Spleen (tissue), 7 donors: Measurements from ENCODE around the gene RPP25.

Source experiments
- POLR2A ChIP-seq, 3 donors: fragments of 450-650 bp; IDR thresholded peaks; one replicate each; pipeline ENCODE4 v1.5.1; 2017; ENCODE audit warnings: antibody characterized with exemption in 3 of 3, mild to moderate bottlenecking in 1 of 3
- TF ChIP-seq, protein P1 (sequence below), 11 experiments: fragments of 200-600 bp in 7 of 11; fragments of 450-650 bp in 4 of 11; sonication (generic) in 4 of 11; IDR thresholded peaks in 8 of 11; conservative IDR thresholded peaks in 3 of 11; 1 replicate in 7 of 11; 2 replicates in 4 of 11; pipeline versions ENCODE4 v1.4.0 to v1.8.0; 2016 to 2021; ENCODE audit warnings: antibody characterized with exemption in 11 of 11, inconsistent platforms in 4 of 11, mild to moderate bottlenecking in 1 of 11
- donor health status: DM: no; HTN: no; CAD: no; lungs with moderate emphysema.
- donor health status: DM: no; HTN: no; CAD: no.
- donor health status: DM: no; HTN: no; CAD: no.

GRCh38 chr15:74978077-74978476, 21.5 kb upstream of the RPP25 start:
- TF ChIP-seq, protein P1, sequence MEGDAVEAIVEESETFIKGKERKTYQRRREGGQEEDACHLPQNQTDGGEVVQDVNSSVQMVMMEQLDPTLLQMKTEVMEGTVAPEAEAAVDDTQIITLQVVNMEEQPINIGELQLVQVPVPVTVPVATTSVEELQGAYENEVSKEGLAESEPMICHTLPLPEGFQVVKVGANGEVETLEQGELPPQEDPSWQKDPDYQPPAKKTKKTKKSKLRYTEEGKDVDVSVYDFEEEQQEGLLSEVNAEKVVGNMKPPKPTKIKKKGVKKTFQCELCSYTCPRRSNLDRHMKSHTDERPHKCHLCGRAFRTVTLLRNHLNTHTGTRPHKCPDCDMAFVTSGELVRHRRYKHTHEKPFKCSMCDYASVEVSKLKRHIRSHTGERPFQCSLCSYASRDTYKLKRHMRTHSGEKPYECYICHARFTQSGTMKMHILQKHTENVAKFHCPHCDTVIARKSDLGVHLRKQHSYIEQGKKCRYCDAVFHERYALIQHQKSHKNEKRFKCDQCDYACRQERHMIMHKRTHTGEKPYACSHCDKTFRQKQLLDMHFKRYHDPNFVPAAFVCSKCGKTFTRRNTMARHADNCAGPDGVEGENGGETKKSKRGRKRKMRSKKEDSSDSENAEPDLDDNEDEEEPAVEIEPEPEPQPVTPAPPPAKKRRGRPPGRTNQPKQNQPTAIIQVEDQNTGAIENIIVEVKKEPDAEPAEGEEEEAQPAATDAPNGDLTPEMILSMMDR (IDR thresholded peaks at IDR 0.05 in 8 of 11, conservative IDR thresholded peaks at IDR 0.05 in 3 of 11): no peak
- no peak for TF ChIP-seq POLR2A (IDR thresholded peaks at IDR 0.05)
